NCI-H2171 (cell line): ENCODE measurements around the gene MTFR1L.

Source experiments
- DNase-seq: peaks from one replicate; lab custom pipeline; 2025; lab: John Stamatoyannopoulos, UW

MTFR1L gene

GRCh38 chr1:25861316-25862286, 41.8 kb downstream of the MTFR1L start:
- no peak for DNase-seq

GRCh38 chr1:25862785-25863485, 43.2 kb downstream of the MTFR1L start:
- DNase-seq = no peak

GRCh38 chr1:25863486-25864262, 43.9 kb downstream of the MTFR1L start:
- no peak for DNase-seq

- no peak for DNase-seq
Observed at GRCh38 chr1:25864434-25864833, 44.7 kb downstream of the MTFR1L start.

GRCh38 chr1:25866288-25866687, 46.5 kb downstream of the MTFR1L start:
- DNase-seq = no peak

GRCh38 chr1:25867210-25867991, 47.6 kb downstream of the MTFR1L start:
- DNase-seq = no peak

- no peak for DNase-seq
Observed at GRCh38 chr1:25869909-25870606, 50.3 kb downstream of the MTFR1L start.

- no peak for DNase-seq
Observed at GRCh38 chr1:25870614-25871013, 50.9 kb downstream of the MTFR1L start.

- DNase-seq = peak; percentile 2
Observed at GRCh38 chr1:25871086-25871703, 51.4 kb downstream of the MTFR1L start.

GRCh38 chr1:25871704-25872494, 52.1 kb downstream of the MTFR1L start:
- DNase-seq = no peak

GRCh38 chr1:25872713-25873112, 53.0 kb downstream of the MTFR1L start:
- no peak for DNase-seq

GRCh38 chr1:25873120-25873519, 53.4 kb downstream of the MTFR1L start:
- DNase-seq = no peak

GRCh38 chr1:25874209-25874608, 54.5 kb downstream of the MTFR1L start:
- DNase-seq = no peak

GRCh38 chr1:25874635-25875153, 54.9 kb downstream of the MTFR1L start:
- no peak for DNase-seq

- peak; percentile 29 for DNase-seq
Observed at GRCh38 chr1:25875154-25875855, 55.6 kb downstream of the MTFR1L start, which contains the start of gene PAQR7. PAQR7 (minus strand) TSS chr1:25875708; CDS start chr1:25863839, 11,869 bp downstream.

GRCh38 chr1:25875856-25876692, 56.3 kb downstream of the MTFR1L start:
- no peak for DNase-seq

GRCh38 chr1:25876693-25877077, 56.9 kb downstream of the MTFR1L start:
- DNase-seq = no peak

GRCh38 chr1:25877155-25877554, 57.4 kb downstream of the MTFR1L start:
- no peak for DNase-seq
